ENCODE measurements around the gene RSRP1. TPM values are rescaled to one million over a fixed set of nuclear protein-coding genes. Genes with fewer than 3 reads are reported as not detected.

The RSRP1 gene
- total and polyA plus RNA-seq, 2 of the 13 experiments (the other 11 are each of a cell fraction or from before 2014, with no cell fraction given), result 43.9 to 52.8 TPM

DNA sequence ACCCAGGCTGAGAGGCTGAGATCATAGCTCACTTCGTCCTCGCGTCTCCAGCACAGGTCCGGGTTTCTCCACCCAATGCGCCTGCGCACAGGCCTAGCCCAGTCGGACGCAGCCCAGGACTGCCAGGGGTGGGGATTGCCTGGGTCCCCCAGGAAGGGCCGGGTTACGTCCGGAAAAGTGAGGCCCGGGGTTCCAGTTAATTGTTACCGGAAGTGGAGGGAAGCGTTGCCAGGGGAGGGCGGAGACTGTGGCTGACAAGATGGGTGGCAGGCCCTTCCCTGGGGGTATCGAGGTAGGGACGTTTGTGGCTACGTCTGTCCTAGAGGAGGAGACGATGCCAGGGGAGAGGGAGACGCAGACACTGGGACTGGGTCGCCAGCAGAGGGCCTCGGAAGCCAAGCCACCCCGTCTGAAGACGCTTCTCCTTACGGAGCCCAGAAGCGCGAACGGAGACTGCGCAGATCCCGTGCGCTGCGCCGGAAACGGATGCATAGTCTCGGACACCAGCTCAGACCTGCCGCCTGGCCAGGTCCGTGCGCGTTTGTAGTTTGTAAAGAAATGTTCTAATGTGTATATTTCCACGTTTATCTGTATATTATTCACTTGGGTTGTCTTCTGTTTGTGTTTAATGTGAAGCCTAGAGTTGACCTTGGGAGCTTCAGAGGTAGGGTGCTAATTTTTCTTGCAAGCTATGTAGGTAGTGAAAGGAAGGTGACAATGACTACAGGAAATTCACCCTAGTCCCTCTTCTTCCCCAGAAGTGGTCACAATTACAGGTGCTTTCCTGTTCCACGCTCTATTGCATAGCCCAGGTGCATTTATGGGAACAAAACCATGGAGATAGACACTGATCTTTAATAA, 7.3 kb downstream of the RSRP1 start (continued):
- TF ChIP-seq, protein P1, sequence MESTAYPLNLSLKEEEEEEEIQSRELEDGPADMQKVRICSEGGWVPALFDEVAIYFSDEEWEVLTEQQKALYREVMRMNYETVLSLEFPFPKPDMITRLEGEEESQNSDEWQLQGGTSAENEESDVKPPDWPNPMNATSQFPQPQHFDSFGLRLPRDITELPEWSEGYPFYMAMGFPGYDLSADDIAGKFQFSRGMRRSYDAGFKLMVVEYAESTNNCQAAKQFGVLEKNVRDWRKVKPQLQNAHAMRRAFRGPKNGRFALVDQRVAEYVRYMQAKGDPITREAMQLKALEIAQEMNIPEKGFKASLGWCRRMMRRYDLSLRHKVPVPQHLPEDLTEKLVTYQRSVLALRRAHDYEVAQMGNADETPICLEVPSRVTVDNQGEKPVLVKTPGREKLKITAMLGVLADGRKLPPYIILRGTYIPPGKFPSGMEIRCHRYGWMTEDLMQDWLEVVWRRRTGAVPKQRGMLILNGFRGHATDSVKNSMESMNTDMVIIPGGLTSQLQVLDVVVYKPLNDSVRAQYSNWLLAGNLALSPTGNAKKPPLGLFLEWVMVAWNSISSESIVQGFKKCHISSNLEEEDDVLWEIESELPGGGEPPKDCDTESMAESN (CRISPR knock-in tag; conservative IDR thresholded peaks at IDR 0.05), result 0 out of 2 replicates have a peak, but pooled peaks have one; percentile 27
- TF ChIP-seq ELF3 (CRISPR knock-in tag; IDR thresholded peaks at IDR 0.05) (peak; percentile 57), ZNF777 (CRISPR knock-in tag; IDR thresholded peaks at IDR 0.05) (peak; percentile 74), ZMYM4 (CRISPR knock-in tag; IDR thresholded peaks at IDR 0.05) (peak; percentile 69), PHF20 (CRISPR knock-in tag; IDR thresholded peaks at IDR 0.05) (peak; percentile 79), ZNF629 (CRISPR knock-in tag; conservative IDR thresholded peaks at IDR 0.05) (no peak), ZNF468 (CRISPR knock-in tag; IDR thresholded peaks at IDR 0.05) (no peak), ZNF205 (CRISPR knock-in tag; IDR thresholded peaks at IDR 0.05) (peak; percentile 35; the same call in 1 of the 2 replicates), KLF12 (CRISPR knock-in tag; IDR thresholded peaks at IDR 0.05; ENCODE audit: borderline replicate concordance) (no peak)
- TF ChIP-seq, protein P2, sequence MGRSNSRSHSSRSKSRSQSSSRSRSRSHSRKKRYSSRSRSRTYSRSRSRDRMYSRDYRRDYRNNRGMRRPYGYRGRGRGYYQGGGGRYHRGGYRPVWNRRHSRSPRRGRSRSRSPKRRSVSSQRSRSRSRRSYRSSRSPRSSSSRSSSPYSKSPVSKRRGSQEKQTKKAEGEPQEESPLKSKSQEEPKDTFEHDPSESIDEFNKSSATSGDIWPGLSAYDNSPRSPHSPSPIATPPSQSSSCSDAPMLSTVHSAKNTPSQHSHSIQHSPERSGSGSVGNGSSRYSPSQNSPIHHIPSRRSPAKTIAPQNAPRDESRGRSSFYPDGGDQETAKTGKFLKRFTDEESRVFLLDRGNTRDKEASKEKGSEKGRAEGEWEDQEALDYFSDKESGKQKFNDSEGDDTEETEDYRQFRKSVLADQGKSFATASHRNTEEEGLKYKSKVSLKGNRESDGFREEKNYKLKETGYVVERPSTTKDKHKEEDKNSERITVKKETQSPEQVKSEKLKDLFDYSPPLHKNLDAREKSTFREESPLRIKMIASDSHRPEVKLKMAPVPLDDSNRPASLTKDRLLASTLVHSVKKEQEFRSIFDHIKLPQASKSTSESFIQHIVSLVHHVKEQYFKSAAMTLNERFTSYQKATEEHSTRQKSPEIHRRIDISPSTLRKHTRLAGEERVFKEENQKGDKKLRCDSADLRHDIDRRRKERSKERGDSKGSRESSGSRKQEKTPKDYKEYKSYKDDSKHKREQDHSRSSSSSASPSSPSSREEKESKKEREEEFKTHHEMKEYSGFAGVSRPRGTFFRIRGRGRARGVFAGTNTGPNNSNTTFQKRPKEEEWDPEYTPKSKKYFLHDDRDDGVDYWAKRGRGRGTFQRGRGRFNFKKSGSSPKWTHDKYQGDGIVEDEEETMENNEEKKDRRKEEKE (IDR thresholded peaks at IDR 0.05), result no peak
- TF ChIP-seq, protein P3, sequence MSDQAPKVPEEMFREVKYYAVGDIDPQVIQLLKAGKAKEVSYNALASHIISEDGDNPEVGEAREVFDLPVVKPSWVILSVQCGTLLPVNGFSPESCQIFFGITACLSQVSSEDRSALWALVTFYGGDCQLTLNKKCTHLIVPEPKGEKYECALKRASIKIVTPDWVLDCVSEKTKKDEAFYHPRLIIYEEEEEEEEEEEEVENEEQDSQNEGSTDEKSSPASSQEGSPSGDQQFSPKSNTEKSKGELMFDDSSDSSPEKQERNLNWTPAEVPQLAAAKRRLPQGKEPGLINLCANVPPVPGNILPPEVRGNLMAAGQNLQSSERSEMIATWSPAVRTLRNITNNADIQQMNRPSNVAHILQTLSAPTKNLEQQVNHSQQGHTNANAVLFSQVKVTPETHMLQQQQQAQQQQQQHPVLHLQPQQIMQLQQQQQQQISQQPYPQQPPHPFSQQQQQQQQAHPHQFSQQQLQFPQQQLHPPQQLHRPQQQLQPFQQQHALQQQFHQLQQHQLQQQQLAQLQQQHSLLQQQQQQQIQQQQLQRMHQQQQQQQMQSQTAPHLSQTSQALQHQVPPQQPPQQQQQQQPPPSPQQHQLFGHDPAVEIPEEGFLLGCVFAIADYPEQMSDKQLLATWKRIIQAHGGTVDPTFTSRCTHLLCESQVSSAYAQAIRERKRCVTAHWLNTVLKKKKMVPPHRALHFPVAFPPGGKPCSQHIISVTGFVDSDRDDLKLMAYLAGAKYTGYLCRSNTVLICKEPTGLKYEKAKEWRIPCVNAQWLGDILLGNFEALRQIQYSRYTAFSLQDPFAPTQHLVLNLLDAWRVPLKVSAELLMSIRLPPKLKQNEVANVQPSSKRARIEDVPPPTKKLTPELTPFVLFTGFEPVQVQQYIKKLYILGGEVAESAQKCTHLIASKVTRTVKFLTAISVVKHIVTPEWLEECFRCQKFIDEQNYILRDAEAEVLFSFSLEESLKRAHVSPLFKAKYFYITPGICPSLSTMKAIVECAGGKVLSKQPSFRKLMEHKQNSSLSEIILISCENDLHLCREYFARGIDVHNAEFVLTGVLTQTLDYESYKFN (CRISPR knock-in tag; conservative IDR thresholded peaks at IDR 0.05), result peak; percentile 29; the same call in 1 of the 2 replicates
- TF ChIP-seq, protein P4, sequence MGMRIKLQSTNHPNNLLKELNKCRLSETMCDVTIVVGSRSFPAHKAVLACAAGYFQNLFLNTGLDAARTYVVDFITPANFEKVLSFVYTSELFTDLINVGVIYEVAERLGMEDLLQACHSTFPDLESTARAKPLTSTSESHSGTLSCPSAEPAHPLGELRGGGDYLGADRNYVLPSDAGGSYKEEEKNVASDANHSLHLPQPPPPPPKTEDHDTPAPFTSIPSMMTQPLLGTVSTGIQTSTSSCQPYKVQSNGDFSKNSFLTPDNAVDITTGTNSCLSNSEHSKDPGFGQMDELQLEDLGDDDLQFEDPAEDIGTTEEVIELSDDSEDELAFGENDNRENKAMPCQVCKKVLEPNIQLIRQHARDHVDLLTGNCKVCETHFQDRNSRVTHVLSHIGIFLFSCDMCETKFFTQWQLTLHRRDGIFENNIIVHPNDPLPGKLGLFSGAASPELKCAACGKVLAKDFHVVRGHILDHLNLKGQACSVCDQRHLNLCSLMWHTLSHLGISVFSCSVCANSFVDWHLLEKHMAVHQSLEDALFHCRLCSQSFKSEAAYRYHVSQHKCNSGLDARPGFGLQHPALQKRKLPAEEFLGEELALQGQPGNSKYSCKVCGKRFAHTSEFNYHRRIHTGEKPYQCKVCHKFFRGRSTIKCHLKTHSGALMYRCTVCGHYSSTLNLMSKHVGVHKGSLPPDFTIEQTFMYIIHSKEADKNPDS (CRISPR knock-in tag; IDR thresholded peaks at IDR 0.05), result no peak
- TF ChIP-seq, protein P5, sequence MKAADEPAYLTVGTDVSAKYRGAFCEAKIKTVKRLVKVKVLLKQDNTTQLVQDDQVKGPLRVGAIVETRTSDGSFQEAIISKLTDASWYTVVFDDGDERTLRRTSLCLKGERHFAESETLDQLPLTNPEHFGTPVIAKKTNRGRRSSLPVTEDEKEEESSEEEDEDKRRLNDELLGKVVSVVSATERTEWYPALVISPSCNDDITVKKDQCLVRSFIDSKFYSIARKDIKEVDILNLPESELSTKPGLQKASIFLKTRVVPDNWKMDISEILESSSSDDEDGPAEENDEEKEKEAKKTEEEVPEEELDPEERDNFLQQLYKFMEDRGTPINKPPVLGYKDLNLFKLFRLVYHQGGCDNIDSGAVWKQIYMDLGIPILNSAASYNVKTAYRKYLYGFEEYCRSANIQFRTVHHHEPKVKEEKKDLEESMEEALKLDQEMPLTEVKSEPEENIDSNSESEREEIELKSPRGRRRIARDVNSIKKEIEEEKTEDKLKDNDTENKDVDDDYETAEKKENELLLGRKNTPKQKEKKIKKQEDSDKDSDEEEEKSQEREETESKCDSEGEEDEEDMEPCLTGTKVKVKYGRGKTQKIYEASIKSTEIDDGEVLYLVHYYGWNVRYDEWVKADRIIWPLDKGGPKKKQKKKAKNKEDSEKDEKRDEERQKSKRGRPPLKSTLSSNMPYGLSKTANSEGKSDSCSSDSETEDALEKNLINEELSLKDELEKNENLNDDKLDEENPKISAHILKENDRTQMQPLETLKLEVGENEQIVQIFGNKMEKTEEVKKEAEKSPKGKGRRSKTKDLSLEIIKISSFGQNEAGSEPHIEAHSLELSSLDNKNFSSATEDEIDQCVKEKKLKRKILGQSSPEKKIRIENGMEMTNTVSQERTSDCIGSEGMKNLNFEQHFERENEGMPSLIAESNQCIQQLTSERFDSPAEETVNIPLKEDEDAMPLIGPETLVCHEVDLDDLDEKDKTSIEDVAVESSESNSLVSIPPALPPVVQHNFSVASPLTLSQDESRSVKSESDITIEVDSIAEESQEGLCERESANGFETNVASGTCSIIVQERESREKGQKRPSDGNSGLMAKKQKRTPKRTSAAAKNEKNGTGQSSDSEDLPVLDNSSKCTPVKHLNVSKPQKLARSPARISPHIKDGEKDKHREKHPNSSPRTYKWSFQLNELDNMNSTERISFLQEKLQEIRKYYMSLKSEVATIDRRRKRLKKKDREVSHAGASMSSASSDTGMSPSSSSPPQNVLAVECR (CRISPR knock-in tag; IDR thresholded peaks at IDR 0.05; ENCODE audit: borderline replicate concordance), result peak; percentile 85
